Loucy (cell line): Measurements from ENCODE around the gene KDM4B.

Source experiments
- H2AFZ ChIP-seq: fragments of 200-600 bp; sonication (generic); 2 replicates; pipeline ENCODE4 v1.6.0; 2016; ENCODE audit warnings: antibody characterized with exemption, mild to moderate bottlenecking, low read length, moderate library complexity
- H3F3A ChIP-seq: fragments of 200-600 bp; 2 replicates; pipeline ENCODE4 v1.6.0; 2016; ENCODE audit warnings: antibody characterized with exemption, low read depth, mild to moderate bottlenecking
- H3K27me3 ChIP-seq: fragments of 200-600 bp; sonication (generic); 2 replicates; pipeline ENCODE4 v1.6.1; 2014; ENCODE audit warnings: low read length, mild to moderate bottlenecking; ENCODE audit not compliant: insufficient read depth, poor library complexity, severe bottlenecking
- H3K36me3 ChIP-seq: fragments of 200-600 bp; sonication (generic); 2 replicates; pipeline ENCODE4 v1.6.1; 2016; ENCODE audit warnings: low read length; ENCODE audit not compliant: insufficient read depth
- H3K4me1 ChIP-seq: fragments of 200-600 bp; sonication (generic); 2 replicates; pipeline ENCODE4 v1.5.1; 2014; ENCODE audit warnings: low read length, mild to moderate bottlenecking; ENCODE audit not compliant: insufficient read depth, poor library complexity, severe bottlenecking
- H3K4me2 ChIP-seq: fragments of 200-600 bp; sonication (generic); 2 replicates; pipeline ENCODE4 v1.6.0; 2014; ENCODE audit warnings: antibody characterized with exemption, low read length, low read depth, mild to moderate bottlenecking; ENCODE audit not compliant: poor library complexity, severe bottlenecking
- H3K4me3 ChIP-seq: fragments of 200-600 bp; sonication (generic); 2 replicates; pipeline ENCODE4 v1.5.1; 2014; ENCODE audit warnings: low read length, mild to moderate bottlenecking, mixed read lengths; ENCODE audit not compliant: poor library complexity, severe bottlenecking
- H3K79me2 ChIP-seq: fragments of 200-600 bp; sonication (generic); 2 replicates; pipeline ENCODE4 v1.6.1; 2014; ENCODE audit warnings: low read length; ENCODE audit not compliant: insufficient read depth
- H3K9ac ChIP-seq: fragments of 200-600 bp; sonication (generic); 2 replicates; pipeline ENCODE4 v1.6.0; 2014; ENCODE audit warnings: mild to moderate bottlenecking, low read depth, low read length, moderate library complexity; ENCODE audit not compliant: poor library complexity, severe bottlenecking
- H3K9me2 ChIP-seq: fragments of 200-600 bp; sonication (generic); replicated peaks from 2 replicates; pipeline ENCODE4 v1.6.1; 2016; ENCODE audit warnings: low read depth, low read length, mixed read lengths
- H3K9me3 ChIP-seq: fragments of 200-600 bp; sonication (generic); 2 replicates; pipeline ENCODE4 v1.6.1; 2014; ENCODE audit warnings: mild to moderate bottlenecking, antibody characterized with exemption, low read length, low read depth; ENCODE audit not compliant: insufficient read depth
- H4K20me1 ChIP-seq: fragments of 200-600 bp; sonication (generic); 2 replicates; pipeline ENCODE4 v1.6.0; 2014; ENCODE audit warnings: antibody characterized with exemption, low read length, mild to moderate bottlenecking; ENCODE audit not compliant: insufficient read depth, poor library complexity, severe bottlenecking
- CTCF ChIP-seq: fragments of 200-600 bp; sonication (generic); conservative IDR thresholded peaks from 2 replicates; pipeline ENCODE4 v1.5.1; 2014; ENCODE audit warnings: mild to moderate bottlenecking, antibody characterized with exemption, low read length
- EZH2phosphoT487 ChIP-seq: fragments of 200-600 bp; IDR thresholded peaks from 2 replicates; pipeline ENCODE4 v1.6.1; 2018; ENCODE audit warnings: antibody characterized with exemption, mild to moderate bottlenecking, moderate library complexity, borderline replicate concordance

KDM4B gene

DNA sequence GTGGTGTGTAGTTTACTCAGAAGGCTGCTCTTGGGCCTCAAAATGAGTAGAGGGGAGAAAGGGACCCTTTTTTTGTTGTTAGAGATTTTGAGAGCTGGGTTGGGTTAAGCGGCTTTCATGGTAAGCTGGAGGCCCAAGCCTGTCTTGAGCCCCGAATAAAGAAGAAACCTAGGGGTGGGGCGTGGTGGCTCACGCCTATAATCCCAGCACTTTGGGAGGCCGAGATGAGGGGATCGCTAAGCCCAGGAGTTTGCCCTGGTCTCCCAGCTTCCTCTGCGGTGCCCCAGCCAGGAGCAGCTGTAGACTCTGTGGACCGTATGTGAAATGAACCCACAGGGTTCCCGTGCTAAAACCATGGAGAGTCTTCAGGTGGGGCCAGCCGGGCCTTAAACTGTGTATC is 56.1 kb downstream of the KDM4B start:
- Histone ChIP-seq H3K9me2 (no peaks in the 10 kb centered on the region), H3K4me3 (no peak overlapping the region), H3K9me3 (no peaks in the 10 kb centered on the region), H4K20me1 (peaks cover 52% of the 10 kb centered on the region), H3K4me2 (no peak overlapping the region), H2AFZ (no peak overlapping the region), H3K4me1 (no peaks in the 10 kb centered on the region), H3K9ac (no peak overlapping the region), H3K79me2 (peaks cover 81% of the 10 kb centered on the region), H3F3A (no peaks in the 10 kb centered on the region), H3K27me3 (no peaks in the 10 kb centered on the region), H3K36me3 (peaks cover 19% of the 10 kb centered on the region; the same call in 1 of the 2 replicates)
- TF ChIP-seq EZH2phosphoT487: no peak
- no peak for TF ChIP-seq CTCF

- Histone ChIP-seq H3K9me3 (no peaks in the 10 kb centered on the region), H3K4me1 (no peaks in the 10 kb centered on the region), H3K4me3 (no peak overlapping the region), H3K9ac (no peak overlapping the region), H4K20me1 (peaks cover 61% of the 10 kb centered on the region), H3K36me3 (peaks cover 6% of the 10 kb centered on the region; the same call in 1 of the 2 replicates), H3K4me2 (no peak overlapping the region), H3F3A (no peaks in the 10 kb centered on the region), H2AFZ (no peak overlapping the region), H3K9me2 (no peaks in the 10 kb centered on the region), H3K27me3 (no peaks in the 10 kb centered on the region), H3K79me2 (peaks cover 91% of the 10 kb centered on the region)
- peak; percentile 18; the same call in 1 of the 2 replicates for TF ChIP-seq CTCF
- no peak for TF ChIP-seq EZH2phosphoT487
Measured at GRCh38 chr19:5026706-5027273, 57.9 kb downstream of the KDM4B start.

DNA sequence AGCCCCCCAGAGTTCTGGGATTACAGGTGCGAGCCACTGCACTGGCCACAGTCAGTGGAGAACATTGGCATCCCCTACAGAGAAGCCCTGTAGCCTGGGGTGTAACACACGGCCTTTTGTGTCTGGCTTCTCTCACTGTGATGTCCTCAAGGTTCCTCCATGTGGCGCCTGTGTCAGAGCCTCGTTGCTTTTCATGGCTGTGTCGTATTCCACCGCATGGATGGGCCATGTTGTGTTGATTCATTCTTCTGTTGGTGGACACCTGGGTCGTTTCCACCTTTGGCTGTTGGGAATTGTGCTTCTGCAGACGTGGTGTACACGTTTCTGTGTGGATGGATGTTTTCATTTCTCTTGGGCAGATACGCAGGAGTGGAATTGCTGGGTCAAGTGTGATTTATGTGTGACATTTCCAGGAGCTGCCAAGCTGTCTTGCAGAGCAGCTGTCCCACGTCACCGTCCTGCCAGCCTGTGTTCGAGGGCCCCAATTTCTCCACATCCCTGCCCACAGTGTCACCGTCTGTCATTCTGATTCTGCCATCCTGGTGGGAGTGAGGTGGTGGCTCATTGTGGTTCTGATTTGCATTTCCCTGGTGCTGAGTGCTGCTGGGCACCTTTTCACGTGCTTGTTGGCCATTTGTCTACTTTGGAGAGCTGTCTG is 59.4 kb downstream of the KDM4B start:
- Histone ChIP-seq H3K36me3 (peaks cover 13% of the 10 kb centered on the region; the same call in 1 of the 2 replicates), H3K4me2 (no peak overlapping the region), H4K20me1 (peaks cover 68% of the 10 kb centered on the region), H3K4me1 (no peaks in the 10 kb centered on the region), H3F3A (no peaks in the 10 kb centered on the region), H3K4me3 (no peak overlapping the region), H3K27me3 (no peaks in the 10 kb centered on the region), H3K9me3 (no peaks in the 10 kb centered on the region), H2AFZ (no peak overlapping the region), H3K9me2 (no peaks in the 10 kb centered on the region), H3K9ac (no peak overlapping the region), H3K79me2 (peaks cover 91% of the 10 kb centered on the region)
- no peak for TF ChIP-seq CTCF
- no peak for TF ChIP-seq EZH2phosphoT487
